Measurements from ENCODE around the gene UBR2.

GRCh38 chr6:42661540-42662153, 97.8 kb downstream of the UBR2 start:
- TF ChIP-seq CTCF (IDR thresholded peaks at IDR 0.05) (peak; percentile 82 to 93 (median 92)), POLR2A (IDR thresholded peaks at IDR 0.05) (no peak)

Measured in ovary (tissue), 3 donors.